Osteoblast (primary cell): ENCODE measurements around the gene OR5K3. TPM values are rescaled to one million over a fixed set of nuclear protein-coding genes. Genes with fewer than 3 reads are reported as not detected.
"Not testable (repeated sequence)": the region's sequence is repeated elsewhere in the genome, so short reads cannot be mapped to it uniquely, and the experiment has no call there.

Experiments
- DNase-seq: peaks from one replicate; pipeline ENCODE4 v3.0.0; 2011; ENCODE audit warnings: low spot score, mixed read lengths; ENCODE audit not compliant: insufficient read length; ENCODE audit errors: missing footprints
- H2AFZ ChIP-seq: 2 replicates; pipeline ENCODE4 v1.6.0; 2011; ENCODE audit warnings: mild to moderate bottlenecking, low read length
- H3K27ac ChIP-seq: 2 replicates; pipeline ENCODE4 v1.5.1; 2011; ENCODE audit warnings: mild to moderate bottlenecking, low read depth, low read length, moderate library complexity
- H3K27me3 ChIP-seq: 2 replicates; pipeline ENCODE4 v1.6.0; 2012; ENCODE audit warnings: mild to moderate bottlenecking, control low read depth, inconsistent platforms, low read length, moderate library complexity; ENCODE audit not compliant: insufficient read depth
- H3K36me3 ChIP-seq: 2 replicates; pipeline ENCODE4 v1.5.1; 2011; ENCODE audit warnings: mild to moderate bottlenecking, low read length, control low read depth, moderate library complexity; ENCODE audit not compliant: insufficient read depth
- H3K4me1 ChIP-seq: 2 replicates; pipeline ENCODE4 v1.5.1; 2011; ENCODE audit warnings: mild to moderate bottlenecking, low read length, control low read depth, moderate library complexity; ENCODE audit not compliant: insufficient read depth
- H3K4me2 ChIP-seq: 2 replicates; pipeline ENCODE4 v1.6.0; 2011; ENCODE audit warnings: mild to moderate bottlenecking, low read length; ENCODE audit not compliant: insufficient read depth
- H3K4me3 ChIP-seq: fragments of 200-600 bp; sonication (generic); 3 replicates; pipeline ENCODE4 v1.5.1; 2012; ENCODE audit warnings: mild to moderate bottlenecking, low read length, inconsistent platforms; ENCODE audit not compliant: insufficient read depth
- H3K79me2 ChIP-seq: 2 replicates; pipeline ENCODE4 v1.6.0; 2012; ENCODE audit warnings: mild to moderate bottlenecking, low read length, control low read depth, inconsistent platforms; ENCODE audit not compliant: insufficient read depth
- H3K9me3 ChIP-seq: 2 replicates; pipeline ENCODE4 v1.5.1; 2011; ENCODE audit warnings: low read depth, low read length, control low read depth
- H4K20me1 ChIP-seq: 2 replicates; pipeline ENCODE4 v1.6.0; 2012; ENCODE audit warnings: mild to moderate bottlenecking, low read length, control low read depth; ENCODE audit not compliant: insufficient read depth
- CTCF ChIP-seq: IDR thresholded peaks from 2 replicates; pipeline ENCODE4 v1.5.1; 2011; ENCODE audit warnings: mild to moderate bottlenecking, low read depth, low read length, moderate library complexity; ENCODE audit errors: extremely low read depth
- total RNA-seq: library from RNA; depleted of rRNA; stranded (reverse); fragments of >200 nt; gene quantifications from 2 replicates; pipeline ENCODE4 v1.2.3, GENCODE V29; 2012

OR5K3 gene
- total RNA-seq, 1 donor = not detected

GRCh38 chr3:98372445-98372844, 18.0 kb upstream of the OR5K3 start:
- Histone ChIP-seq H2AFZ (no peak overlapping the region), H3K4me1 (no peaks in the 10 kb centered on the region), H3K79me2 (no peaks in the 10 kb centered on the region), H3K27me3 (no peaks in the 10 kb centered on the region), H4K20me1 (no peaks in the 10 kb centered on the region), H3K9me3 (no peaks in the 10 kb centered on the region), H3K4me2 (no peak overlapping the region), H3K36me3 (no peaks in the 10 kb centered on the region), H3K27ac (no peak overlapping the region), H3K4me3 (no peak overlapping the region)
- no peak for DNase-seq
- TF ChIP-seq CTCF = no peak

- Histone ChIP-seq H3K4me3 (no peak overlapping the region), H3K4me1 (no peaks in the 10 kb centered on the region), H3K27ac (no peak overlapping the region), H3K27me3 (no peaks in the 10 kb centered on the region), H3K9me3 (no peaks in the 10 kb centered on the region), H4K20me1 (no peaks in the 10 kb centered on the region), H2AFZ (no peak overlapping the region), H3K4me2 (no peak overlapping the region), H3K36me3 (no peaks in the 10 kb centered on the region), H3K79me2 (no peaks in the 10 kb centered on the region)
- TF ChIP-seq CTCF = no peak
- DNase-seq = no peak
These were observed 13.8 kb upstream of the OR5K3 start for GRCh38 chr3:98376631-98377030.

- no peak for DNase-seq
- Histone ChIP-seq H3K27ac (no peak overlapping the region), H3K4me2 (no peak overlapping the region), H3K4me3 (no peak overlapping the region), H3K4me1 (no peaks in the 10 kb centered on the region), H3K27me3 (no peaks in the 10 kb centered on the region), H3K79me2 (no peaks in the 10 kb centered on the region), H2AFZ (no peak overlapping the region), H3K36me3 (no peaks in the 10 kb centered on the region), H3K9me3 (no peaks in the 10 kb centered on the region), H4K20me1 (no peaks in the 10 kb centered on the region)
- no peak for TF ChIP-seq CTCF
These were observed 2.3 kb upstream of the OR5K3 start for GRCh38 chr3:98388147-98388546.

GRCh38 chr3:98395101-98395500, 4.6 kb downstream of the OR5K3 start:
- Histone ChIP-seq H3K79me2 (no peaks in the 10 kb centered on the region), H3K36me3 (no peaks in the 10 kb centered on the region), H3K4me2 (no peak overlapping the region), H4K20me1 (no peaks in the 10 kb centered on the region), H3K9me3 (peaks cover 3% of the 10 kb centered on the region), H2AFZ (no peak overlapping the region), H3K27me3 (no peaks in the 10 kb centered on the region), H3K27ac (no peak overlapping the region), H3K4me1 (no peaks in the 10 kb centered on the region), H3K4me3 (no peak overlapping the region)
- DNase-seq = no peak
- TF ChIP-seq CTCF = no peak

GRCh38 chr3:98396482-98396881, 6.0 kb downstream of the OR5K3 start:
- H4K20me1 ChIP-seq, H3K9me3 ChIP-seq, H3K79me2 ChIP-seq, H3K4me2 ChIP-seq, H3K27ac ChIP-seq, H2AFZ ChIP-seq, H3K4me3 ChIP-seq, H3K27me3 ChIP-seq, DNase-seq, H3K4me1 ChIP-seq, H3K36me3 ChIP-seq: not testable (repeated sequence)
